GM19468 (cell line): ENCODE results near the gene CHRM4.

Experiments
- ATAC-seq: cut with Tn5 transposase; IDR thresholded peaks from one replicate; pipeline ENCODE4 v1.9.1; 2021; ENCODE audit warnings: mild to moderate bottlenecking, moderate library complexity, moderate number of reproducible peaks; ENCODE audit not compliant: unreplicated experiment; ENCODE audit errors: extremely low read depth

The CHRM4 gene

GRCh38 chr11:46334211-46334610 lies 57.4 kb downstream of the CHRM4 start:
- no peak for ATAC-seq
